IMR-90 (cell line): ENCODE measurements around the gene ARL6.

Source experiments
- CEBPB ChIP-seq: IDR thresholded peaks from 2 replicates; pipeline ENCODE4 v1.6.1; 2012; ENCODE audit warnings: low read depth, low read length, improper control_type of control experiment
- CTCF ChIP-seq: conservative IDR thresholded peaks from 2 replicates; pipeline ENCODE4 v1.5.1; 2012; ENCODE audit warnings: mild to moderate bottlenecking, low read depth, low read length, improper control_type of control experiment
- MAFK ChIP-seq: IDR thresholded peaks from 2 replicates; pipeline ENCODE4 v1.6.1; 2012; ENCODE audit warnings: low read depth, low read length, improper control_type of control experiment
- POLR2A ChIP-seq: IDR thresholded peaks from 2 replicates; pipeline ENCODE4 v1.6.1; 2012; ENCODE audit warnings: mild to moderate bottlenecking, low read depth, low read length
- RAD21 ChIP-seq: IDR thresholded peaks from 2 replicates; pipeline ENCODE4 v1.6.1; 2012; ENCODE audit warnings: low read length, improper control_type of control experiment
- RFX5 ChIP-seq: IDR thresholded peaks from 2 replicates; pipeline ENCODE4 v1.8.0; 2012; ENCODE audit warnings: low read depth, mild to moderate bottlenecking, low read length, moderate library complexity
- SMC3 ChIP-seq: fragments of 150-350 bp; IDR thresholded peaks from 2 replicates; pipeline ENCODE4 v1.6.1; 2016; ENCODE audit warnings: low read depth, mild to moderate bottlenecking, antibody characterized with exemption, low read length, moderate library complexity

DNA sequence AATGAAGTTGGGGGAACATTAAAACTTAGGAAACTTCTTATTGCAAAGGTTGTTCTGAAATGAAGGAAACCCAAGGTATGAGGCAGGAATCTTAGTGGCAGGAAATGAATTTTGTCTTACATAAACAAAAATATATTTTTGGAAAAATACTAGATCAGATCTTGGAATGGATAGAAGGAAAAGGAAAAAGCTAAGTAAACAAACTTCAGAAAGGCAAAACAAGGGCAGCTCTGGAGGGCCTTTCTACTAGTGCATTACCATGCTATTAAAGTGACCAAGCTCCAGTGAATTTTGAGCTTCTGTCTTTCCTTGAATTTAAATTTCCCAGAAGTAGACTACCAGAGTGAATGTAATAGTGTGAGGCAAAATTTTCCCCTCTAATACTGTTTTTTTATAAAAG is 13.6 kb downstream of the ARL6 start:
- no peak for TF ChIP-seq CTCF
- no peak for TF ChIP-seq RAD21
- TF ChIP-seq POLR2A: no peak
- no peak for TF ChIP-seq MAFK
- TF ChIP-seq CEBPB: no peak
- TF ChIP-seq RFX5: no peak
- no peak for TF ChIP-seq SMC3
